A549 (cell line): ENCODE results near the gene IFFO2.

Experiments
- CEBPB ChIP-seq, 2 experiments: fragments of >200 bp in 1 of 2; sonication (Bioruptor Twin) in 1 of 2; formaldehyde crosslinking in 1 of 2; IDR thresholded peaks; 2 replicates each; pipeline ENCODE4 v1.6.1; 2012 to 2016
- CTCF ChIP-seq: fragments of >200 bp; sonication (Bioruptor Twin); formaldehyde crosslinking; IDR thresholded peaks from 3 replicates; pipeline ENCODE4 v1.5.1; 2016
- EP300 ChIP-seq, 2 experiments: fragments of >200 bp; sonication (Bioruptor Twin); formaldehyde crosslinking; IDR thresholded peaks; 2 replicates in 1 of 2; 3 replicates in 1 of 2; pipeline ENCODE4 v1.6.1; 2016 to 2017
- JUNB ChIP-seq: fragments of >200 bp; sonication (Bioruptor Twin); formaldehyde crosslinking; IDR thresholded peaks from 2 replicates; pipeline ENCODE4 v1.6.1; 2016
- TP53 ChIP-seq: fragments of 250-450 bp; sonication (Bioruptor Pico); IDR thresholded peaks from 2 replicates; pipeline ENCODE4 v1.5.0; 2021; ENCODE audit warnings: mild to moderate bottlenecking, moderate library complexity
- TF ChIP-seq, protein P1 (sequence below): IDR thresholded peaks from 2 replicates; pipeline ENCODE4 v1.6.1; 2012

DNA sequence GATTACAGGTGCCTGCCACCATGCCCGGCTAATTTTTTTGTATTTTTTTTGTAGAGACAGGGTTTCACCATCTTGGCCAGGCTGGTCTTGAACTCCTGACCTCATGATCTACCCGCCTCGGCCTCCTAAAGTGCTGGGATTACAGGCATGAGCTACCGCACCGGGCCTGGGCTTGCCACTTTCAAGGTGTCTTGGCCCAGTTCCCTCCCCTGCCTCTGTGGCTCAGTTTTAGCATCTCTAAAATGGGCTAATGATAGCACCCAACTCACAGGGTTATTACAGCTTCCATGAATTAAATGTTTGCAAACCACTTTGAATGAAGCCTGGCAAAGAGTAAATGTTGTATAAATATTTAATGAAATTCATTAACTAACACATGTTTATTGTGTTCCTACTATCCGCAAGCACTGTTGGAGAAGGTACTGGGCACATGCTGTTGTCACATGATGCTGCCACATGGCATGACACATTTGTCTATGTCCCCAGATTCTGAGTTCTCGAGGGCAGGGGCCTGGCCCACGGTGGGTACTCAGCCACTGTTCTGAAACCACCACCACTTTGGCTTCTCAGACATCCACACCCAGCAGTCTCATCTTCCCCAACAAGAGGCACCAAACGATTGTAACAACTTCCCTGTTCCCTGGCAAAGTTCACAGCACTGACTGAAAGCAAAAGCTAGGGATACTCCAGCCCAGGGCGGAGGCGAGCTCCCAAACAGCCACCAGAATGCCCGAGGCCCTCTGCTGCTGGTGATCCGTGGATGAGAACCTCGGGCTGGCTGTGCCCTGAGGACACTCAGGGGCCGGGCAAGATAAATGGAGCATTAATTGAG, 9.7 kb downstream of the IFFO2 start:
- TF ChIP-seq CTCF, result no peak
- TF ChIP-seq JUNB, result no peak
- TF ChIP-seq CEBPB (IDR thresholded peaks at IDR 0.05), result no peak
- no peak for TF ChIP-seq EP300 (IDR thresholded peaks at IDR 0.05)
- no peak for TF ChIP-seq TP53 (CRISPR knock-in tag)
- TF ChIP-seq, protein P1, sequence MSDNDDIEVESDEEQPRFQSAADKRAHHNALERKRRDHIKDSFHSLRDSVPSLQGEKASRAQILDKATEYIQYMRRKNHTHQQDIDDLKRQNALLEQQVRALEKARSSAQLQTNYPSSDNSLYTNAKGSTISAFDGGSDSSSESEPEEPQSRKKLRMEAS, result no peak
